Heart left ventricle (tissue), 13 donors: ENCODE measurements around the gene MOK.

ENCODE experiments used
- POLR2A ChIP-seq, 2 donors: fragments of 450-650 bp; IDR thresholded peaks; one replicate each; pipeline ENCODE4 v1.6.1; 2017; ENCODE audit warnings: antibody characterized with exemption in 2 of 2, mild to moderate bottlenecking in 2 of 2, moderate library complexity in 2 of 2
- TF ChIP-seq, protein P1 (sequence below), 12 donors: fragments of 200-600 bp; sonication (generic) in 4 of 12; IDR thresholded peaks; one replicate each; pipeline versions ENCODE4 v1.5.0 to v1.8.0; 2018 to 2022; ENCODE audit warnings: antibody characterized with exemption in 12 of 12, mild to moderate bottlenecking in 5 of 12
- donor health status: ischemic (EF 13 %, LVEDD 7.1; RV severe dilation, severe dysfunction).
- donor health status: DM: no; HTN: yes; CAD: no.
- donor health status: DM: no; HTN: no; CAD: no.
- donor health status: ischemic (EF 25% LVEDD 6.9; RV normal size, moderate dysfunction).
- donor health status: ischemic (EF 25% LVEDD 5.7; RV mildly dilated, moderate dysfunction).
- donor health status: ischemic (EF 35%, LVEDD 5.7; RV mildly dilated, moderate dysfunction).
- donor health status: nonischemic (EF 11% LVEDD 7.7; RV severe dilation, severe dysfunction).
- donor health status: DM: yes; HTN: yes; CAD: no.
- donor health status: PGD.
- donor health status: ischemic (EF 29% LVEDD 5.4; RV normal size, mild dysfunction).
- donor health status: nonischemic (EF 23%, LVEDD 6.1; RV moderate dilation, normal function).

DNA sequence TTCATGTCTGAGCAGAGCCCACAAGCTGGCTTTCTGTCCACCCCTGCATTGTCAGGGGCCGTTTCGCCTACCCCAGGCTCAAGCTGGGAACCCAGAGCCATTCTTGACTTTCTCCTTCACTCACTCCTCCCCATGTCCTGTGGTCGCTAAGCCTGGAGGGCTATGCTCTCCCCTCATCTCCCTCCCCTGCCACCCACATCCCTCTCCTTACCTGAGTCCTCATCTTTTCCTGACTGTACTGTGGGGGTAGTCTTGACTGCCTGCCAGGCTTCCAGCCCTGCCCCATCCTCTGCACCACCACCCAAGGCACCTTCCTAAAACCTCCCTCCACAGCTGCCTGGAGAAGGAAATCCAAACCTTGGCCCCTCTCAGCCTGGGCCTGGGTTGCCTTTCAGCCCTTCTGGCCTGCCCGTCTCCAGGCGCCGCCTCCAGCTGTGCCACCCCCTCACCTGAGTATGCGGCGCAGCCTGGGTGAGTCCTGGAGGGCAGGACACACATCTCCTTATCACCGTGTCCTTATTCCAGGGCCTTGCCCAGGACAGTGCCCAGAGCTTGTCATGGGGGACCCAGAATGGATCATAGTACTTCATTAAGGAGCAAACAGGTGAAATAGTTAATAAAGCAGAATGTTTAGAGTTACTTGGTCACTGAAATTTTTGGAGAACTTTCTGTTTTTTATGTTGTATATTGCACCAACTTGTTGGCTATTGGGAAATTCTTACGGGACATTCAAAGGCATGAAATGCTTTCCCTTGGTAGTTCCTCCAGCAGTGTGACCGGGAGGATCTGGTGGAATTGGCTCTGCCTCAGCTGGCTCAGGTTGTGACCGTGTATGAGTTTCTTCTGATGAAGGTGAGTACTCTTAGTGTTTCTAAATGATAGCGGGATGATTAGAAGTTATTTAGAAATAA is 29.1 kb upstream of the MOK start:
- TF ChIP-seq, protein P1, sequence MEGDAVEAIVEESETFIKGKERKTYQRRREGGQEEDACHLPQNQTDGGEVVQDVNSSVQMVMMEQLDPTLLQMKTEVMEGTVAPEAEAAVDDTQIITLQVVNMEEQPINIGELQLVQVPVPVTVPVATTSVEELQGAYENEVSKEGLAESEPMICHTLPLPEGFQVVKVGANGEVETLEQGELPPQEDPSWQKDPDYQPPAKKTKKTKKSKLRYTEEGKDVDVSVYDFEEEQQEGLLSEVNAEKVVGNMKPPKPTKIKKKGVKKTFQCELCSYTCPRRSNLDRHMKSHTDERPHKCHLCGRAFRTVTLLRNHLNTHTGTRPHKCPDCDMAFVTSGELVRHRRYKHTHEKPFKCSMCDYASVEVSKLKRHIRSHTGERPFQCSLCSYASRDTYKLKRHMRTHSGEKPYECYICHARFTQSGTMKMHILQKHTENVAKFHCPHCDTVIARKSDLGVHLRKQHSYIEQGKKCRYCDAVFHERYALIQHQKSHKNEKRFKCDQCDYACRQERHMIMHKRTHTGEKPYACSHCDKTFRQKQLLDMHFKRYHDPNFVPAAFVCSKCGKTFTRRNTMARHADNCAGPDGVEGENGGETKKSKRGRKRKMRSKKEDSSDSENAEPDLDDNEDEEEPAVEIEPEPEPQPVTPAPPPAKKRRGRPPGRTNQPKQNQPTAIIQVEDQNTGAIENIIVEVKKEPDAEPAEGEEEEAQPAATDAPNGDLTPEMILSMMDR (IDR thresholded peaks at IDR 0.05): no peak
- TF ChIP-seq POLR2A (IDR thresholded peaks at IDR 0.05): no peak
